Activated T-cell treated with anti-CD3 and anti-CD28 coated beads, Interleukin-2, amount 50 U/mL, for 72 hours (primary cell): ENCODE measurements around the gene FOXD4L3. TPM values are rescaled to one million over a fixed set of nuclear protein-coding genes. Genes with fewer than 3 reads are reported as not detected.
"Not testable (repeated sequence)": the region's sequence is repeated elsewhere in the genome, so short reads cannot be mapped to it uniquely, and the experiment has no call there.

Experiments
- ATAC-seq, 2 donors: fragments of 150-1000 bp; cut with Tn5 transposase; replicated peaks in 1 of 2; 2 replicates each; pipeline ENCODE4 v1.10.0; 2021; ENCODE audit warnings: moderate library complexity in 2 of 2, mild to moderate bottlenecking in 1 of 2
- DNase-seq, 2 donors: peaks; one replicate each; pipeline ENCODE4 v3.0.0; 2021 to 2022; ENCODE audit warnings: mixed read lengths in 1 of 2
- H3K27ac Mint-ChIP-seq: one replicate; pipeline ENCODE4 v1.8.0; 2022; ENCODE audit warnings: mild to moderate bottlenecking, moderate library complexity, mixed read lengths
- H3K27me3 Mint-ChIP-seq: one replicate; pipeline ENCODE4 v1.8.0; 2022; ENCODE audit warnings: low read depth, mixed read lengths
- H3K36me3 Mint-ChIP-seq, 2 donors: one replicate each; pipeline ENCODE4 v1.8.0; 2022; ENCODE audit warnings: mixed read lengths in 2 of 2, mild to moderate bottlenecking in 1 of 2; ENCODE audit not compliant: insufficient read depth in 2 of 2
- H3K4me1 Mint-ChIP-seq: one replicate; pipeline ENCODE4 v1.8.0; 2022; ENCODE audit warnings: low read depth, mixed read lengths
- H3K4me3 Mint-ChIP-seq, 2 donors: one replicate each; pipeline ENCODE4 v1.8.0; 2022; ENCODE audit warnings: mild to moderate bottlenecking in 2 of 2, mixed read lengths in 2 of 2, moderate library complexity in 2 of 2
- H3K9me3 Mint-ChIP-seq, 2 donors: one replicate each; pipeline ENCODE4 v1.8.0; 2022; ENCODE audit warnings: mixed read lengths in 2 of 2
- total RNA-seq, 2 donors: library from RNA; stranded (reverse); gene quantifications; one replicate each; pipeline ENCODE4 v1.2.3, GENCODE V29; 2022

FOXD4L3 gene
- total RNA-seq, 2 donors from 2014 or later = not detected

- not testable (repeated sequence) for ATAC-seq, H3K27me3 Mint-ChIP-seq, H3K27ac Mint-ChIP-seq, H3K4me3 Mint-ChIP-seq, DNase-seq, H3K4me1 Mint-ChIP-seq, H3K36me3 Mint-ChIP-seq, H3K9me3 Mint-ChIP-seq
These were observed 28.0 kb downstream of the FOXD4L3 start for GRCh38 chr9:68330531-68331173.

GRCh38 chr9:68332122-68332521 lies 29.5 kb downstream of the FOXD4L3 start:
- H3K4me3 Mint-ChIP-seq, H3K27me3 Mint-ChIP-seq, DNase-seq, H3K27ac Mint-ChIP-seq, H3K9me3 Mint-ChIP-seq, H3K36me3 Mint-ChIP-seq, H3K4me1 Mint-ChIP-seq: not testable (repeated sequence)
- ATAC-seq = peak in 1 of 2 donors; percentile 85

- ATAC-seq = peak; percentile 34 to 58
- H3K4me1 Mint-ChIP-seq, DNase-seq, H3K9me3 Mint-ChIP-seq, H3K4me3 Mint-ChIP-seq, H3K27me3 Mint-ChIP-seq, H3K36me3 Mint-ChIP-seq, H3K27ac Mint-ChIP-seq: not testable (repeated sequence)
These were observed 33.3 kb downstream of the FOXD4L3 start for GRCh38 chr9:68335935-68336334.

- not testable (repeated sequence) for H3K4me3 Mint-ChIP-seq, H3K27me3 Mint-ChIP-seq, H3K4me1 Mint-ChIP-seq, ATAC-seq, H3K27ac Mint-ChIP-seq, DNase-seq, H3K36me3 Mint-ChIP-seq, H3K9me3 Mint-ChIP-seq
These were observed 34.1 kb downstream of the FOXD4L3 start for GRCh38 chr9:68336639-68337339.

DNA sequence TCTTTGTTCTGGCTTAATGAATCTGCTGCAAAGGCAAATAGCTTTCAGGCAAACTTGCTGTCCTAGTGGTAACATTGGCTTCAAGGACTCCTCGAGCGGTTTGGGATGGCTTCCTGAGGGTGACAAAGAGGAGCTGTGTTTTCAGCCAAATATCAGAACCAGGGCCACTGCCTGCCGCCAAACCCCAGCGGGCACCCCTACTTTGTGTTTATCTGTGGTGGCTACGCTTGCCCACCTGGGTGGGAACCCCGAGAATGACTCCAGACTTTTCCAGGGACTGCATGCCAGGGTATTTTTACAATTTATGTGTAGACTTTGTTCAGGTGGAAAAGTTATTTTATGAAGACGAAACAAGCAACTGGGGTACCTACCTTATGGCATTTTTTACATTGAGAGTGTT lies 35.3 kb downstream of the FOXD4L3 start:
- not testable (repeated sequence) for ATAC-seq, H3K4me1 Mint-ChIP-seq, H3K9me3 Mint-ChIP-seq, H3K4me3 Mint-ChIP-seq, H3K27me3 Mint-ChIP-seq, DNase-seq, H3K36me3 Mint-ChIP-seq, H3K27ac Mint-ChIP-seq

- not testable (repeated sequence) for H3K27ac Mint-ChIP-seq, DNase-seq, H3K4me3 Mint-ChIP-seq, H3K4me1 Mint-ChIP-seq, H3K9me3 Mint-ChIP-seq, H3K27me3 Mint-ChIP-seq, H3K36me3 Mint-ChIP-seq
- ATAC-seq = peak; percentile 75 to 78
These were observed 39.8 kb downstream of the FOXD4L3 start for GRCh38 chr9:68342265-68343025.

- ATAC-seq, H3K9me3 Mint-ChIP-seq, H3K4me1 Mint-ChIP-seq, H3K36me3 Mint-ChIP-seq, H3K4me3 Mint-ChIP-seq, DNase-seq, H3K27me3 Mint-ChIP-seq, H3K27ac Mint-ChIP-seq: not testable (repeated sequence)
These were observed 40.6 kb downstream of the FOXD4L3 start for GRCh38 chr9:68343242-68343641.

DNA sequence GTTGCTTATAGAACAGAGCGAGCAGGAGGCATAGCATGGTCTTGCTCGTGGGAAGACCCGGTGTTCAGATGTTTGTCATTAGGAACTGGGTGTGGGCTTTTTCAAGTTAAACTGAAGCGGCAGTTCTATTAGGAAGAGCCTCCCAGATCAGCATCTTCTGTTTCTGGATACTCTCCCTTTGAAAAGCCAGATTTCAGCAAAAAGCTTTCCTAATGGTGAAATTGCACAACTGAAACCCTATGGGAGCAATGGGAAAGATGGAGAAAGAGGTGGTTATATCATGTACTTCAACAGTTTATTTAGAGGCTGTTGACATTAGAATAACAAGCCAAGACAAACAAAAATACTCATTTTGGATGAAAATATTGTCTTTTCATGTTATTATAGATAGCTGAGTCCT lies 41.3 kb downstream of the FOXD4L3 start:
- not testable (repeated sequence) for DNase-seq, H3K27ac Mint-ChIP-seq, H3K27me3 Mint-ChIP-seq, H3K4me1 Mint-ChIP-seq, ATAC-seq, H3K4me3 Mint-ChIP-seq, H3K9me3 Mint-ChIP-seq, H3K36me3 Mint-ChIP-seq

DNA sequence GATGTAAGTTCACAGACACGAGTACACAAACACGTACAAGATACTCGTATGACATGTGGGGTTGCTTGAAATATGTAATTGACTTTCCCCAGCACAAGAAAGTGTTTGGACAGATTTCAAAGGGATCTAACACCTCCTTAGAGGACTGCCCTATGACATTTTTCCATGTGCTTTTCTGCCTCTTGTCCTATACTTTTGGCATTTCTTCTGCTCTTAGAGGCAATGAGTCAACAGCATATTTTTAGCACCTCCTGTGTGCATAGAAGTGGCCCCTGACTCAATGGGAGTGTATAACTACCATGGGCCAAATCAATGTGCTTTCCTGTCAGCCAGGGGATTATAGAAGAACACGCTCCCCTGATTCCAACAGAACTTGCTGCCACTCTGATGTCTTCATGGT lies 49.0 kb downstream of the FOXD4L3 start:
- ATAC-seq, H3K9me3 Mint-ChIP-seq, DNase-seq, H3K27ac Mint-ChIP-seq, H3K36me3 Mint-ChIP-seq, H3K4me3 Mint-ChIP-seq, H3K4me1 Mint-ChIP-seq: not testable (repeated sequence)
- peaks cover 19% of the 10 kb centered on the region for H3K27me3 Mint-ChIP-seq

Other genes with a start within 250 kb of the FOXD4L3 start
- gene ZNG1C, start 60.9 kb upstream of the FOXD4L3 start, total RNA-seq = 10 to 100 TPM; 26.2 to 35.5 TPM
- not detected for gene PGM5, start 53.7 kb downstream of the FOXD4L3 start, total RNA-seq
- not detected for gene TMEM252, start 238.0 kb downstream of the FOXD4L3 start, total RNA-seq